T-helper 22 cell (primary cell): ENCODE data around the gene FADS1.

Experiments used
- DNase-seq: peaks from one replicate; pipeline ENCODE4 v3.0.0-alpha.2; 2020; ENCODE audit warnings: low read depth

Gene FADS1

DNA sequence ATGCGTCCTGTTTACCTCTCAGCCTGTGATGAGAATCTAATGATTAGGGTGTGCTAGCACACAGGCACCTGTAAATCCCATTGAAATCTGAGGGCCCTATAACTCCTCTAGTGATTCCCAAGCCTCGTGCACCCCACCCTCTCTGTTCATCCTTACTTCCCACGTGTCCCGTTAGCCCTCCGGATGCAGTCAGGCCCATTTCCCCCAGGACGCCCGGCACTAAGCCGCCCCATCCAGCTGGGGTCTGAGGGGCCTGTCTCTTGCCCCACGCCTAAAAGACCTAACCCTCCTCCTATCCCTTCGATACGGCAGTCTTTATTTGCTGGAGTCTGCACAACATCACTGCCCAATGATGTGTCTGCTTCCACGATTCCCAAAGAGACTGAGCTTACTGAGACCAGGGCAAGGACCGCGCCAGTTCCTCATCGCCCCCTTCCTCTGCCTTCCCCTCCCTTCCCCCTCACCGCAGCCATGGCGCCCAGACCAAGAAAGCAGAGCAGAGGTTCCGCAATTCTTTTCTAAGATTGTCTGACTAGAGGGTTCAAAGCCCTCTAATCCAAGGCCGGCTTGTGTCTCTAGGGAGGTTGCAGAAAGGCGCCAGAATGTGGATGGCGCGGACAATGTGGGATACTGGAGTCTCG lies 10.2 kb upstream of the FADS1 start:
- no peak for DNase-seq

- no peak for DNase-seq
Measured at GRCh38 chr11:61820174-61820573, 3.4 kb upstream of the FADS1 start.

- DNase-seq, result no peak
Measured at GRCh38 chr11:61817471-61818202, 834 bp upstream of the FADS1 start.

- peak; percentile 60 for DNase-seq
Measured at GRCh38 chr11:61815790-61816735, 740 bp downstream of the FADS1 start.

DNA sequence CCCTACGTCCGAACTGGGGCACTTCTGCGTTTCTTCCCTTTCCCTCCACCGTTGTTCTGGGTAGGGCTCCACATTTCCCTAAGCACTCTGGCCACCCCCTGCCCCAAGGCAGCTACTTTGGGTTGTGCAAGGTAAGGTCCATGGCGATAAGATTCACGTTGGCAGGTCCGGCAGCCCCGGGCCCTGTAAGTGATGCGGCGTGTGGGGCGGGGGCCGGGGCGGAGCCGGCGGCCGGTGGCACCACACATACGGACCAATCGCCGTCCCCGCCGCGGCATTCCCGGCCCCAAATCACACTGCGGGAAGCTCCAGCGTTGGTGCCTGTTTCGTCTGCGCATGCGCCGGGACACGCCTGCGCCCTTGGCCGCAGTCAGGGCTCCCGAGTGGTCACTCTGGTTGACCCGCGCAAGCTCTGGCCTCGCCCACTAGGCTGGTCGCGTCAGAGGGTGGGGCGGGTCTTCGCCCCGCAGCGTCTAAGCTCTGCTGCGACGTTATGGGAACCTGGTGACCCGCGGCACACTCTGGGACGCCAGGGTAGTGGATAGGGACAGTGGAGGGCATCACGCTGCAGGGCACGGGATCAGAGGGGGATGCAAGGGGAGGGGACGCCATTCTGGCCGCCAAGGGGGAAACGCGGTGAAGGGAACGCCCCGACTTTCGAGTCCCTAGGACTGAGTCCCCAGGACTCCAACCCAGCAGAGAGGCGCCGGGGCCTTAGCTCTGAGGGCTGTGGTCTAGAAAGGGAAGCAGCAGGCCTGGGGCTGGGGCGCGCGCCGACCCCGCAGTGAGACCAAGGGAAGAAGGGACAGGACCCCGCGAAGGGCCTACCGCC lies 1.6 kb downstream of the FADS1 start:
- DNase-seq, result peak; percentile 52

- no peak for DNase-seq
Measured at GRCh38 chr11:61814247-61814957, 2.4 kb downstream of the FADS1 start.

GRCh38 chr11:61812736-61813411 lies 3.9 kb downstream of the FADS1 start:
- DNase-seq, result no peak

DNA sequence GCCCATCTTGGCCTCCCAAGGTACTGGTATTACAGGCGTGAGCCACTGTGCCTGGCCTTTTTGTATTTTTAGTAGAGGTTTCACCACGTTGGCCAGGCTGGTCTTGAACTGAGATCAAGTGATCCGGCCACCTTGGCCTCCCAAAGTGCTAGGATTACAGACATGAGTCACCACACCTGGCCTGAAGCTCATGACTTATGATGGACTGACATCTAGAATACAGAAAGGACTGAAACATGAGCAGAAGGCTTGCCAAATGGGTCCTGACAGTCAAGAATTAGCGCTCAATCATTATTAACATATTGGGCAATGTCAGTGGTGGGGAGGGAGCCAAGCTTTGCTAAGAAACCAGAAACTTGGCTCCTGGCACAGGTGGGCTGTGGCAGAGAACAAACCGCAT lies 5.0 kb downstream of the FADS1 start:
- no peak for DNase-seq

DNA sequence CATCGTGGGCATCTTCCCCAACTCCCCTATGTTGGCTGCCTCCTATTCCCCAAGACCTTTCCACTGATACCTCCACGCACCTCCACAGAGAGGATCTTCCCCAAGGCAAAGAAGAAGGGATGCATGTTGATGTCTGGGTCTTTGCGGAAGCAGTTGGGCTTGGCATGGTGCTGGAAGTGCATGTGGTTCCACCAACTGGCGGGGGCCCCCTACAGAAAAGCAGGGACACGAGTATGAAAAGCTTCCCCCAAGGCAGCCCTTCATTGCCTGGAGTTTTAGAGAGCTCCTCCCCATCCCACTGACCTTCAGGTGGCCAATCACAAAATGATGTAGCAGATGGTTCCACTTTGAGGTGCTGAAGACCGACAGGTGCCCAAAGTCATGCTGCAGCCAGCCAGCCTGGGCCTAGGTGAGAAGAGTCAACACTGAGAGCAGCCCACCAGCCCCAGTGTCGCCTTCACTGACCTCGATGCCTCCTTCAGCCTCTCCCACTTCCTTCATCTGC lies 6.1 kb downstream of the FADS1 start:
- no peak for DNase-seq

- DNase-seq, result no peak
Measured at GRCh38 chr11:61806785-61807184, 10.0 kb downstream of the FADS1 start.

- DNase-seq, result no peak
Measured at GRCh38 chr11:61805146-61805545, 11.7 kb downstream of the FADS1 start.

- DNase-seq, result no peak
Measured at GRCh38 chr11:61803889-61804647, 12.7 kb downstream of the FADS1 start.

DNA sequence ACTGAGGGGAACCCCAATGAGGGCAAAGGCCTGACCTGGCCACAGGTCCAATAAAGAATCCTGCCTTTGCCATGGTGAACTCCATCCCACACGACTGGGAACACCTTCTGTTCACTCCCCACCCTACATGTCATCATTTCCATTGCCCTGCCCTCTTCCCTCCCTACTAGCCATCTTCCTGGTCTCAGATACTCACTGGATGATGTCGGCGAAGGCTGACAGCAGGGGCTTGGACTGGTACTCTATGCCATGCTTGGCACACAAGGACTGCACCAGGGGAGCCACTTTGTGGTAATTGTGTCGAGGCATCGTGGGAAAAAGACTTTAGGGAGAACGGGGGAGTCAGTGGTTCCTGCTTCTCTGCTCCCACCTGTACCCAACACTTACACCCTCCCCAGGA lies 14.2 kb downstream of the FADS1 start:
- no peak for DNase-seq

- no peak for DNase-seq
Measured at GRCh38 chr11:61800331-61801281, 16.2 kb downstream of the FADS1 start.

GRCh38 chr11:61799665-61800284 lies 17.0 kb downstream of the FADS1 start:
- no peak for DNase-seq

GRCh38 chr11:61797263-61797944 lies 19.4 kb downstream of the FADS1 start:
- peak; percentile 51 for DNase-seq

DNA sequence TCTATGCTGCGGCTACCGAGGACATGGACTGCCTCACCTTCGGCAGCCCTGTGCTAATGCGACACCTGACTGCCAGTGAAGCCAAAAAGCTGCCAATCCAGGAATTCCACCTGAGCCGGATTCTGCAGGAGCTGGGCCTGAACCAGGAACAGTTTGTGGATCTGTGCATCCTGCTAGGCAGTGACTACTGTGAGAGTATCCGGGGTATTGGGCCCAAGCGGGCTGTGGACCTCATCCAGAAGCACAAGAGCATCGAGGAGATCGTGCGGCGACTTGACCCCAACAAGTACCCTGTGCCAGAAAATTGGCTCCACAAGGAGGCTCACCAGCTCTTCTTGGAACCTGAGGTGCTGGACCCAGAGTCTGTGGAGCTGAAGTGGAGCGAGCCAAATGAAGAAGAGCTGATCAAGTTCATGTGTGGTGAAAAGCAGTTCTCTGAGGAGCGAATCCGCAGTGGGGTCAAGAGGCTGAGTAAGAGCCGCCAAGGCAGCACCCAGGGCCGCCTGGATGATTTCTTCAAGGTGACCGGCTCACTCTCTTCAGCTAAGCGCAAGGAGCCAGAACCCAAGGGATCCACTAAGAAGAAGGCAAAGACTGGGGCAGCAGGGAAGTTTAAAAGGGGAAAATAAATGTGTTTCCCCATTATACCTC lies 20.8 kb downstream of the FADS1 start:
- DNase-seq, result no peak
